Rectal smooth muscle tissue (tissue), 1 donor: ENCODE results near the gene HPCAL1.
"Not testable (repeated sequence)": the region's sequence is repeated elsewhere in the genome, so short reads cannot be mapped to it uniquely, and the experiment has no call there.

Experiments used
- H3K27ac ChIP-seq: one replicate; pipeline ENCODE4 v1.7.0; 2013; ENCODE audit warnings: low read depth, low read length, inconsistent platforms
- H3K27me3 ChIP-seq: one replicate; pipeline ENCODE4 v1.7.0; 2013; ENCODE audit warnings: low read length; ENCODE audit not compliant: control insufficient read depth, insufficient read depth
- H3K36me3 ChIP-seq: one replicate; pipeline ENCODE4 v1.7.0; 2013; ENCODE audit warnings: low read length; ENCODE audit not compliant: control insufficient read depth, insufficient read depth
- H3K4me1 ChIP-seq: one replicate; pipeline ENCODE4 v1.7.0; 2013; ENCODE audit warnings: low read length; ENCODE audit not compliant: control insufficient read depth, insufficient read depth
- H3K4me3 ChIP-seq: one replicate; pipeline ENCODE4 v1.7.0; 2013; ENCODE audit warnings: low read length
- H3K9ac ChIP-seq: one replicate; pipeline ENCODE4 v1.7.0; 2013; ENCODE audit warnings: low read length

Gene HPCAL1

GRCh38 chr2:10449838-10450691 lies 147.4 kb downstream of the HPCAL1 start:
- Histone ChIP-seq H3K4me1 (peaks cover 6% of the 10 kb centered on the region), H3K4me3 (no peak overlapping the region), H3K27me3 (no peaks in the 10 kb centered on the region), H3K9ac (peak overlapping the region; percentile 32), H3K27ac (no peak overlapping the region), H3K36me3 (no peaks in the 10 kb centered on the region)

GRCh38 chr2:10451819-10452218 lies 149.1 kb downstream of the HPCAL1 start:
- no peaks in the 10 kb centered on the region for H3K27me3 ChIP-seq
- H3K36me3 ChIP-seq = no peaks in the 10 kb centered on the region
- H3K27ac ChIP-seq = no peak overlapping the region
- H3K4me3 ChIP-seq = no peak overlapping the region
- no peak overlapping the region for H3K9ac ChIP-seq
- H3K4me1 ChIP-seq = peaks cover 5% of the 10 kb centered on the region

- no peak overlapping the region for H3K9ac ChIP-seq
- peaks cover 5% of the 10 kb centered on the region for H3K4me1 ChIP-seq
These were observed 149.6 kb downstream of the HPCAL1 start for GRCh38 chr2:10452312-10452711.

GRCh38 chr2:10452956-10453904 lies 150.5 kb downstream of the HPCAL1 start:
- Histone ChIP-seq H3K4me1 (peaks cover 5% of the 10 kb centered on the region), H3K27ac (no peak overlapping the region), H3K36me3 (no peaks in the 10 kb centered on the region), H3K27me3 (no peaks in the 10 kb centered on the region), H3K4me3 (no peak overlapping the region), H3K9ac (no peak overlapping the region)

More at GRCh38 chr2:10452312-10452711, 149.6 kb downstream of the HPCAL1 start:
- no peaks in the 10 kb centered on the region for H3K36me3 ChIP-seq
- no peak overlapping the region for H3K4me3 ChIP-seq
- H3K27ac ChIP-seq = no peak overlapping the region
- H3K27me3 ChIP-seq = no peaks in the 10 kb centered on the region

- Histone ChIP-seq H3K9ac (no peak overlapping the region), H3K4me3 (no peak overlapping the region), H3K27me3 (no peaks in the 10 kb centered on the region), H3K27ac (no peak overlapping the region), H3K4me1 (peaks cover 5% of the 10 kb centered on the region), H3K36me3 (no peaks in the 10 kb centered on the region)
These were observed 151.2 kb downstream of the HPCAL1 start for GRCh38 chr2:10453905-10454298.

- H3K27ac ChIP-seq = peak overlapping the region; percentile 66
- no peak overlapping the region for H3K4me3 ChIP-seq
- H3K36me3 ChIP-seq = no peaks in the 10 kb centered on the region
- H3K27me3 ChIP-seq = no peaks in the 10 kb centered on the region
- H3K4me1 ChIP-seq = peaks cover 5% of the 10 kb centered on the region
- no peak overlapping the region for H3K9ac ChIP-seq
These were observed 151.8 kb downstream of the HPCAL1 start for GRCh38 chr2:10454505-10454904.

- H3K4me1 ChIP-seq, H3K27me3 ChIP-seq, H3K4me3 ChIP-seq, H3K9ac ChIP-seq, H3K27ac ChIP-seq, H3K36me3 ChIP-seq: not testable (repeated sequence)
These were observed 154.5 kb downstream of the HPCAL1 start for GRCh38 chr2:10457195-10457594.

- Histone ChIP-seq H3K9ac (no peak overlapping the region), H3K27ac (no peak overlapping the region), H3K4me1 (peaks cover 5% of the 10 kb centered on the region), H3K36me3 (no peaks in the 10 kb centered on the region), H3K4me3 (no peak overlapping the region), H3K27me3 (no peaks in the 10 kb centered on the region)
These were observed 155.3 kb downstream of the HPCAL1 start for GRCh38 chr2:10457846-10458598.

- H3K27ac ChIP-seq = no peak overlapping the region
- no peaks in the 10 kb centered on the region for H3K27me3 ChIP-seq
- H3K4me1 ChIP-seq = no peaks in the 10 kb centered on the region
- H3K4me3 ChIP-seq = no peak overlapping the region
- H3K9ac ChIP-seq = no peak overlapping the region
- no peaks in the 10 kb centered on the region for H3K36me3 ChIP-seq
These were observed 157.7 kb downstream of the HPCAL1 start for GRCh38 chr2:10460366-10460796.

GRCh38 chr2:10462178-10463083 lies 159.7 kb downstream of the HPCAL1 start:
- Histone ChIP-seq H3K27me3 (no peaks in the 10 kb centered on the region), H3K9ac (no peak overlapping the region), H3K4me3 (no peak overlapping the region), H3K4me1 (no peaks in the 10 kb centered on the region), H3K27ac (no peak overlapping the region), H3K36me3 (no peaks in the 10 kb centered on the region)

- no peak overlapping the region for H3K27ac ChIP-seq
- H3K9ac ChIP-seq = no peak overlapping the region
- H3K4me1 ChIP-seq = no peaks in the 10 kb centered on the region
- H3K36me3 ChIP-seq = no peaks in the 10 kb centered on the region
- H3K4me3 ChIP-seq = no peak overlapping the region
- no peaks in the 10 kb centered on the region for H3K27me3 ChIP-seq
These were observed 163.2 kb downstream of the HPCAL1 start for GRCh38 chr2:10465910-10466309.
